ENCODE data around the gene PPP1R8. TPM values are rescaled to one million over a fixed set of nuclear protein-coding genes. Genes with fewer than 3 reads are reported as not detected.
A peak's percentile ranks its signal among the peaks of the same experiment; 100 is the strongest.

PPP1R8 gene
- total and polyA plus RNA-seq, 9 of the 15 experiments (the other 6 are each of a cell fraction or from before 2014, with no cell fraction given), result 16.2 to 107 (median 75.3) TPM

- no peak for TF ChIP-seq MAX (CRISPR knock-in tag; IDR thresholded peaks at IDR 0.05)
- no peak for TF ChIP-seq MAFG (tag; conservative IDR thresholded peaks at IDR 0.05)
- no peak for TF ChIP-seq THAP7 (CRISPR knock-in tag; IDR thresholded peaks at IDR 0.05)
- no peak for TF ChIP-seq SNAPC5 (CRISPR knock-in tag; IDR thresholded peaks at IDR 0.05)
- TF ChIP-seq ZNF778 (CRISPR knock-in tag; IDR thresholded peaks at IDR 0.05), result no peak
- no peak for TF ChIP-seq ZNF707 (CRISPR knock-in tag; conservative IDR thresholded peaks at IDR 0.05)
- no peak for TF ChIP-seq ZNF655 (CRISPR knock-in tag; IDR thresholded peaks at IDR 0.05)
- TF ChIP-seq ZSCAN32 (CRISPR knock-in tag; IDR thresholded peaks at IDR 0.05), result no peak
- peak; percentile 36; the same call in 1 of the 2 replicates for TF ChIP-seq ZNF740 (CRISPR knock-in tag; IDR thresholded peaks at IDR 0.05)
- TF ChIP-seq ZNF740 (tag; IDR thresholded peaks at IDR 0.05), result peak in 1 of 2 experiments; percentile 68; a peak in 2 of 4 replicates
- TF ChIP-seq ZNF518B (CRISPR knock-in tag; IDR thresholded peaks at IDR 0.05), result no peak
- TF ChIP-seq E2F4 (CRISPR knock-in tag; IDR thresholded peaks at IDR 0.05; ENCODE audit: low read depth), result no peak
- TF ChIP-seq RFX7 (CRISPR knock-in tag; IDR thresholded peaks at IDR 0.05), result 0 out of 2 replicates have a peak, but pooled peaks have one; percentile 15
- TF ChIP-seq ZFP1 (CRISPR knock-in tag; IDR thresholded peaks at IDR 0.05), result no peak
- TF ChIP-seq ZNF639 (CRISPR knock-in tag; conservative IDR thresholded peaks at IDR 0.05 in 1 of 2, IDR thresholded peaks at IDR 0.05 in 1 of 2), result 0 out of 4 replicates have a peak, but pooled peaks of 1 of the 2 experiments have one; percentile 1
- no peak for TF ChIP-seq ZNF12 (CRISPR knock-in tag; IDR thresholded peaks at IDR 0.05)
These were observed 38.5 kb downstream of the PPP1R8 start (continued) for GRCh38 chr1:27868932-27869718.

Measured in K562 (cell line).